Calu3 (cell line): ENCODE measurements around the gene NELL2. TPM values are rescaled to one million over a fixed set of nuclear protein-coding genes. Genes with fewer than 3 reads are reported as not detected.

Experiments used
- BruUV-seq: library from RNA; stranded (reverse); fragments of 400-500 nt; replicated peaks from 2 replicates; lab custom pipeline; 2021; lab: Mats Ljungman, UMichigan
- CTCF ChIA-PET: fragments of 300-600 bp; sonication (Branson Sonifier 250); formaldehyde crosslinking; loops from one replicate; lab custom pipeline; 2022; ENCODE audit warnings: antibody characterized with exemption; lab: Charles Lee
- DNase-seq: peaks from one replicate; pipeline ENCODE4 v3.0.0; 2022
- H3K27ac Mint-ChIP-seq: one replicate; pipeline ENCODE4 v1.8.0; 2022; ENCODE audit warnings: mixed read lengths; ENCODE audit not compliant: unreplicated experiment
- H3K27me3 Mint-ChIP-seq: one replicate; pipeline ENCODE4 v1.8.0; 2022; ENCODE audit warnings: mixed read lengths; ENCODE audit not compliant: unreplicated experiment
- H3K36me3 Mint-ChIP-seq: one replicate; pipeline ENCODE4 v1.8.0; 2022; ENCODE audit warnings: mild to moderate bottlenecking, moderate library complexity, mixed read lengths; ENCODE audit not compliant: insufficient read depth, unreplicated experiment
- H3K4me1 Mint-ChIP-seq: one replicate; pipeline ENCODE4 v1.8.0; 2022; ENCODE audit warnings: mild to moderate bottlenecking, low read depth, mixed read lengths; ENCODE audit not compliant: unreplicated experiment
- H3K4me3 Mint-ChIP-seq: one replicate; pipeline ENCODE4 v1.8.0; 2022; ENCODE audit warnings: mild to moderate bottlenecking, low read depth, moderate library complexity, mixed read lengths; ENCODE audit not compliant: unreplicated experiment
- H3K9me3 Mint-ChIP-seq: one replicate; pipeline ENCODE4 v1.8.0; 2022; ENCODE audit warnings: low read depth, mixed read lengths; ENCODE audit not compliant: unreplicated experiment
- CTCF ChIP-seq: fragments of 200-600 bp; IDR thresholded peaks from one replicate; pipeline ENCODE4 v1.8.0; 2022; ENCODE audit warnings: antibody characterized with exemption; ENCODE audit not compliant: unreplicated experiment
- intact Hi-C: fragments of 100-400 bp; cut with micrococcal nuclease; formaldehyde crosslinking; loops from one replicate; pipeline ENCODE4 v1.10.0; 2022; ENCODE audit not compliant: unreplicated experiment
- total RNA-seq: library from RNA; stranded (reverse); gene quantifications from 2 replicates; pipeline ENCODE4 v1.2.3, GENCODE V29; 2022

The NELL2 gene
- total RNA-seq, 1 experiment from 2014 or later = not detected

DNA sequence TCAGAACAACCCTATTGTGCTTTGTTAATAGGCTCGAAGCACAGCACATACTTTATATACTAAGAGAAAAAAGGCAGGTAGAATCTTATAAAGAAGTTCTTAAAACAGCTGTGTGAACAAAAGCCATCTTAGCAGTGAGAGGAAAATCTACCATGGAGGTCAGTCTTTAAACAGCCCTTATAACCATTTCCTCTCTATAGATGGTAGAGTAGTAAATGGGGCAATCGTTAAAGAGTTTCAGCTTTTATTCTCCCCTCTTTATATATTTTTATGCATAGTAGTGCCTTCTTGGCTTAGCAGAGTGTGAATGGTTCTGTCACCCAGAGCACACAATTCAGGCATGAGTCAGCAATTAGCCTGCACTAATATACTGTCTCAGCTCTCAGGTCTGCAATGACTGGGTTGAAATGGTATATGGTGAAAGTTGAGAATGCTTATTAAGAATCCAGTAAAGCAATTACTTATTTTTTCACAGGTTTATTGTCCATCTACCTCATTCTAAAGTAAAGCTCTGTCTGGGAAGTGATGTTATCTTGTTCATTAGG is 305.0 kb downstream of the NELL2 start:
- TF ChIP-seq CTCF = no peak
- DNase-seq = no peak
- no TSS peak for BruUV-seq
- Mint-ChIP-seq H3K4me3 (no peak overlapping the region), H3K27ac (no peak overlapping the region), H3K4me1 (no peaks in the 10 kb centered on the region), H3K36me3 (no peaks in the 10 kb centered on the region), H3K27me3 (no peaks in the 10 kb centered on the region), H3K9me3 (no peaks in the 10 kb centered on the region)
- intact Hi-C loops = no loop called here
- CTCF ChIA-PET = no interaction called here

DNA sequence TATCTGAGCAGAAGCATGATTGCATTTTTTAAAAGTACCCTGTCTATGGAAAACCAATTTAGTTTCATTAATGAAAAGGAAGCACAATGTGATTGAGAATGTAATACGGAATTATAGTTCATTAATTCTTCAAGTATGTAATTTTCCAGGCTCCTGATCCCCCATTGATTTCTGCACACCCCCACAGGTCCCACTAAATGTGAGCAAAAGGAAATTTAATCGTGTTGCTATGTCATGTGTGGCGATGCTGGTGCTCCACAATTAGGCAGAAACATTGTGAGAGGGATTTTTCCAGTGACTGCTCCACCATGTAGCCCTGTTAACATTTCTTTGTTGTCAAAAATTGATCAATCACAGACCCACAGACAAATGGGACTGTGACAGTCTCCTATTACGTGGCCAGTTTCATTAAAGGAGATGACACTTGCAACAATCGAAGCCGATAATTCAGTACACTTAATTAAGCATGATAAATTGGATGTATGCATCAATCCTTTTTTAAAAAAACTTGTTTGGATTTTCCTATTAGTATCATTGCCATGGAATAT is 306.0 kb downstream of the NELL2 start:
- no peaks in the 10 kb centered on the region for H3K4me1 Mint-ChIP-seq
- H3K27ac Mint-ChIP-seq = no peak overlapping the region
- no peak for TF ChIP-seq CTCF
- DNase-seq = no peak
- no TSS peak for BruUV-seq
- H3K27me3 Mint-ChIP-seq = no peaks in the 10 kb centered on the region
- CTCF ChIA-PET = no interaction called here
- no peaks in the 10 kb centered on the region for H3K36me3 Mint-ChIP-seq
- H3K9me3 Mint-ChIP-seq = no peaks in the 10 kb centered on the region
- no peak overlapping the region for H3K4me3 Mint-ChIP-seq
- intact Hi-C loops = no loop called here

- Mint-ChIP-seq H3K4me3 (no peak overlapping the region), H3K9me3 (peaks cover 4% of the 10 kb centered on the region), H3K36me3 (no peaks in the 10 kb centered on the region), H3K4me1 (no peaks in the 10 kb centered on the region), H3K27me3 (no peaks in the 10 kb centered on the region), H3K27ac (no peak overlapping the region)
- BruUV-seq = no TSS peak
- intact Hi-C loops = no loop called here
- no peak for TF ChIP-seq CTCF
- CTCF ChIA-PET = no interaction called here
- DNase-seq = no peak
These were observed 311.0 kb downstream of the NELL2 start for GRCh38 chr12:44565163-44565562.

- Mint-ChIP-seq H3K9me3 (peaks cover 6% of the 10 kb centered on the region), H3K36me3 (no peaks in the 10 kb centered on the region), H3K4me1 (no peaks in the 10 kb centered on the region), H3K27ac (no peak overlapping the region), H3K27me3 (no peaks in the 10 kb centered on the region), H3K4me3 (no peak overlapping the region)
- BruUV-seq = no TSS peak
- no peak for DNase-seq
- no peak for TF ChIP-seq CTCF
- CTCF ChIA-PET = no interaction called here
- intact Hi-C loops = no loop called here
These were observed 312.6 kb downstream of the NELL2 start for GRCh38 chr12:44563486-44563885.
